ENCODE measurements around the gene TCTN1. TPM values are rescaled to one million over a fixed set of nuclear protein-coding genes. Genes with fewer than 3 reads are reported as not detected.

TCTN1 gene
- total RNA-seq, 1 experiment from 2014 or later = 40.0 TPM

- Histone ChIP-seq H3F3A (ENCODE audit: low read length, unreplicated experiment) (no peaks in the 10 kb centered on the region), H3K4me2 (ENCODE audit: low read length) (no peak overlapping the region), H3K9me2 (replicated peaks; ENCODE audit: low read length) (no peaks in the 10 kb centered on the region), H3K79me2 (ENCODE audit: low read length) (no peaks in the 10 kb centered on the region), H3K27me3 (ENCODE audit: low read length) (peaks cover 16% of the 10 kb centered on the region), H3K36me3 (ENCODE audit: low read depth, low read length) (no peaks in the 10 kb centered on the region), H3K4me3 (ENCODE audit: low read length) (no peak overlapping the region), H2AFZ (ENCODE audit: low read length) (no peak overlapping the region), H4K20me1 (ENCODE audit: low read length) (no peaks in the 10 kb centered on the region), H3K9ac (ENCODE audit: low read length) (no peak overlapping the region), H3K27ac (ENCODE audit: low read length) (no peak overlapping the region), H3K9me3 (ENCODE audit: low read length) (peaks cover 12% of the 10 kb centered on the region; the same call in 1 of the 2 replicates), H3K4me1 (ENCODE audit: insufficient read depth, low read length) (no peaks in the 10 kb centered on the region)
- ChIA-PET POLR2A (ENCODE audit: unreplicated experiment) (interaction anchor here (0.6 kb wide), 1 partner anchor 81 kb away, joined by 5 read pairs; no protein-coding TSS in a partner anchor), CTCF (no interaction called here)
- no peak for TF ChIP-seq CTCF (conservative IDR thresholded peaks at IDR 0.05; ENCODE audit: low read depth, low read length)
- no peak for TF ChIP-seq EZH2phosphoT487 (IDR thresholded peaks at IDR 0.05; ENCODE audit: borderline replicate concordance, low read length)
- TF ChIP-seq EZH2 (IDR thresholded peaks at IDR 0.05; ENCODE audit: low read length, unreplicated experiment) = no peak
- DNase-seq = no peak
- BruUV-seq (replicated peaks) = no TSS peak
- ATAC-seq = no peak
- intact Hi-C loops (cut with micrococcal nuclease) = no loop called here
Measured at GRCh38 chr12:110686294-110686903, 72.5 kb downstream of the TCTN1 start.

GRCh38 chr12:110687396-110688169 lies 73.7 kb downstream of the TCTN1 start:
- no peaks in the 10 kb centered on the region for H3K4me1 ChIP-seq (ENCODE audit: insufficient read depth, low read length)
- peaks cover 16% of the 10 kb centered on the region for H3K27me3 ChIP-seq (ENCODE audit: low read length)
- no peaks in the 10 kb centered on the region for H4K20me1 ChIP-seq (ENCODE audit: low read length)
- DNase-seq = no peak
- H3K4me2 ChIP-seq (ENCODE audit: low read length) = no peak overlapping the region
- peaks cover 12% of the 10 kb centered on the region; the same call in 1 of the 2 replicates for H3K9me3 ChIP-seq (ENCODE audit: low read length)
- H3K4me3 ChIP-seq (ENCODE audit: low read length) = no peak overlapping the region
- H3K9me2 ChIP-seq (replicated peaks; ENCODE audit: low read length) = no peaks in the 10 kb centered on the region
- H2AFZ ChIP-seq (ENCODE audit: low read length) = no peak overlapping the region
- TF ChIP-seq CTCF (conservative IDR thresholded peaks at IDR 0.05; ENCODE audit: low read depth, low read length) (no peak), EZH2 (IDR thresholded peaks at IDR 0.05; ENCODE audit: low read length, unreplicated experiment) (no peak), EZH2phosphoT487 (IDR thresholded peaks at IDR 0.05; ENCODE audit: borderline replicate concordance, low read length) (no peak)
- POLR2A ChIA-PET (ENCODE audit: unreplicated experiment) = no interaction called here
- H3K36me3 ChIP-seq (ENCODE audit: low read depth, low read length) = no peaks in the 10 kb centered on the region
- no peaks in the 10 kb centered on the region for H3K79me2 ChIP-seq (ENCODE audit: low read length)
- BruUV-seq (replicated peaks) = no TSS peak
- H3K9ac ChIP-seq (ENCODE audit: low read length) = no peak overlapping the region
- no peaks in the 10 kb centered on the region for H3F3A ChIP-seq (ENCODE audit: low read length, unreplicated experiment)
- no peak for ATAC-seq
- no peak overlapping the region for H3K27ac ChIP-seq (ENCODE audit: low read length)
- CTCF ChIA-PET = no interaction called here
- intact Hi-C loops (cut with micrococcal nuclease) = no loop called here
